Endothelial cell (in vitro differentiated cells): ENCODE results near the gene MRPL43. TPM values are rescaled to one million over a fixed set of nuclear protein-coding genes. Genes with fewer than 3 reads are reported as not detected.

Experiments
- DNase-seq: peaks from one replicate; pipeline ENCODE4 v3.0.0; 2021; ENCODE audit warnings: low spot score
- H3K27ac Mint-ChIP-seq: one replicate; pipeline ENCODE4 v1.8.0; 2021; ENCODE audit warnings: mixed read lengths, inconsistent platforms; ENCODE audit not compliant: unreplicated experiment
- H3K27me3 Mint-ChIP-seq: one replicate; pipeline ENCODE4 v1.8.0; 2021; ENCODE audit warnings: mild to moderate bottlenecking, moderate library complexity, mixed read lengths, inconsistent platforms; ENCODE audit not compliant: unreplicated experiment
- H3K36me3 Mint-ChIP-seq: one replicate; pipeline ENCODE4 v1.8.0; 2021; ENCODE audit warnings: mild to moderate bottlenecking, low read depth, mixed read lengths, inconsistent platforms; ENCODE audit not compliant: unreplicated experiment
- H3K4me1 Mint-ChIP-seq: one replicate; pipeline ENCODE4 v1.8.0; 2021; ENCODE audit warnings: mild to moderate bottlenecking, mixed read lengths, inconsistent platforms; ENCODE audit not compliant: unreplicated experiment
- H3K4me3 Mint-ChIP-seq: one replicate; pipeline ENCODE4 v1.8.0; 2021; ENCODE audit warnings: mild to moderate bottlenecking, mixed read lengths, inconsistent platforms; ENCODE audit not compliant: unreplicated experiment
- H3K9me3 Mint-ChIP-seq: one replicate; pipeline ENCODE4 v1.8.0; 2021; ENCODE audit warnings: mixed read lengths, inconsistent platforms; ENCODE audit not compliant: unreplicated experiment
- CTCF ChIP-seq: fragments of 200-600 bp; sonication (generic); IDR thresholded peaks from one replicate; pipeline ENCODE4 v1.5.0; 2021; ENCODE audit warnings: antibody characterized with exemption; ENCODE audit not compliant: unreplicated experiment
- total RNA-seq: library from RNA; stranded (reverse); fragmentation: NEBNext Ultra II Directional; extraction: Animal tissue kit (Norgen Biotek cat#: 25700); gene quantifications from one replicate; pipeline ENCODE4 v1.2.1, GENCODE V29; 2021; ENCODE audit not compliant: unreplicated experiment

Gene MRPL43
- total RNA-seq, 1 donor from 2014 or later, result 51.8 TPM

GRCh38 chr10:100998991-100999741, 11.9 kb upstream of the MRPL43 start:
- H3K4me3 Mint-ChIP-seq, result peak overlapping the region; percentile 95
- peak; percentile 99 for TF ChIP-seq CTCF
- H3K4me1 Mint-ChIP-seq, result peaks cover 23% of the 10 kb centered on the region
- peak; percentile 84 for DNase-seq
- peak overlapping the region; percentile 88 for H3K27ac Mint-ChIP-seq
- no peaks in the 10 kb centered on the region for H3K9me3 Mint-ChIP-seq
- H3K36me3 Mint-ChIP-seq, result peaks cover 8% of the 10 kb centered on the region
- peaks cover 8% of the 10 kb centered on the region for H3K27me3 Mint-ChIP-seq

GRCh38 chr10:100998183-100998990, 11.1 kb upstream of the MRPL43 start:
- peaks cover 10% of the 10 kb centered on the region for H3K27me3 Mint-ChIP-seq
- H3K4me3 Mint-ChIP-seq, result peak overlapping the region; percentile 95

GRCh38 chr10:100997360-100998182, 10.3 kb upstream of the MRPL43 start:
- H3K4me3 Mint-ChIP-seq, result peak overlapping the region; percentile 95
- H3K9me3 Mint-ChIP-seq, result no peaks in the 10 kb centered on the region
- peak; percentile 93 for TF ChIP-seq CTCF
- H3K36me3 Mint-ChIP-seq, result peaks cover 8% of the 10 kb centered on the region
- peaks cover 32% of the 10 kb centered on the region for H3K4me1 Mint-ChIP-seq
- peak; percentile 91 for DNase-seq
- peak overlapping the region; percentile 86 for H3K27ac Mint-ChIP-seq
- H3K27me3 Mint-ChIP-seq, result peaks cover 10% of the 10 kb centered on the region

More at GRCh38 chr10:100998183-100998990, 11.1 kb upstream of the MRPL43 start:
- TF ChIP-seq CTCF, result no peak
- peak; percentile 72 for DNase-seq
- H3K9me3 Mint-ChIP-seq, result no peaks in the 10 kb centered on the region
- H3K36me3 Mint-ChIP-seq, result peaks cover 8% of the 10 kb centered on the region
- peaks cover 27% of the 10 kb centered on the region for H3K4me1 Mint-ChIP-seq
- peak overlapping the region; percentile 88 for H3K27ac Mint-ChIP-seq

GRCh38 chr10:100996678-100997359, 9.5 kb upstream of the MRPL43 start:
- Mint-ChIP-seq H3K4me1 (peaks cover 34% of the 10 kb centered on the region), H3K27ac (peak overlapping the region; percentile 70), H3K27me3 (peaks cover 10% of the 10 kb centered on the region), H3K36me3 (peaks cover 8% of the 10 kb centered on the region), H3K9me3 (no peaks in the 10 kb centered on the region), H3K4me3 (peak overlapping the region; percentile 92)
- TF ChIP-seq CTCF, result no peak
- DNase-seq, result peak; percentile 51
